ENCODE results near the gene MAPK1. TPM values are rescaled to one million over a fixed set of nuclear protein-coding genes. Genes with fewer than 3 reads are reported as not detected.

MAPK1 gene
- total RNA-seq, 1 experiment from 2014 or later, result 90.3 TPM

GRCh38 chr22:21909871-21910270 lies 42.4 kb upstream of the MAPK1 start:
- no peak overlapping the region for H3K4me2 ChIP-seq (ENCODE audit: insufficient read depth, insufficient read length, low read length)
- no peak overlapping the region for H3K4me3 Mint-ChIP-seq
- H2AFZ ChIP-seq (ENCODE audit: low read length), result no peak overlapping the region
- H3K56ac ChIP-seq (ENCODE audit: insufficient read length, low read depth, low read length), result no peak overlapping the region
- H3K27ac ChIP-seq (ENCODE audit: insufficient read length, low read depth, low read length), result no peak overlapping the region
- H3K79me1 ChIP-seq (ENCODE audit: insufficient read depth, low read depth, low read length, poor library complexity, severe bottlenecking), result no peaks in the 10 kb centered on the region
- H2BK20ac ChIP-seq (ENCODE audit: low read depth, low read length, poor library complexity, severe bottlenecking), result no peak overlapping the region
- no peaks in the 10 kb centered on the region for H4K20me1 ChIP-seq (ENCODE audit: control insufficient read depth, insufficient read depth, insufficient read length)
- H3K9me3 Mint-ChIP-seq, result no peaks in the 10 kb centered on the region
- no peak overlapping the region for H3K14ac ChIP-seq (ENCODE audit: insufficient read depth, low read length)
- H3K23me2 ChIP-seq (ENCODE audit: insufficient read length, low read depth, low read length, poor library complexity, severe bottlenecking), result no peaks in the 10 kb centered on the region
- WGBS (ENCODE audit: extremely low coverage, insufficient read length, low lambda C conversion rate), result no CpG with 5 or more reads among the region's 2 CpGs
- DNase-seq, result no peak
- H2BK120ac ChIP-seq (ENCODE audit: low read depth, low read length, poor library complexity, severe bottlenecking), result no peak overlapping the region
- no peak overlapping the region for H4K91ac ChIP-seq (ENCODE audit: insufficient read length, low read depth, low read length)
- no peaks in the 10 kb centered on the region for H3K79me2 ChIP-seq (ENCODE audit: insufficient read depth, low read length)
- H3K18ac ChIP-seq (ENCODE audit: insufficient read length, low read depth, low read length), result no peak overlapping the region
- H2AK5ac ChIP-seq (ENCODE audit: insufficient read length, low read length), result no peak overlapping the region
- H3K27ac Mint-ChIP-seq, result no peak overlapping the region
- no peak overlapping the region for H2BK12ac ChIP-seq (ENCODE audit: insufficient read length, low read depth, low read length)
- no peak overlapping the region for H3K23ac ChIP-seq (ENCODE audit: insufficient read length, low read depth, low read length)
- no peak overlapping the region for H3K9ac ChIP-seq (ENCODE audit: extremely low read depth, insufficient read length, low read length)
- H3K9me3 ChIP-seq (ENCODE audit: control insufficient read depth, low read depth, low read length), result no peaks in the 10 kb centered on the region
- H3K27me3 ChIP-seq (ENCODE audit: insufficient read depth, low read length), result no peaks in the 10 kb centered on the region
- no peak overlapping the region for H2BK5ac ChIP-seq (ENCODE audit: insufficient read length, low read length)
- peaks cover 18% of the 10 kb centered on the region for H3K27me3 Mint-ChIP-seq (ENCODE audit: low read depth)
- no peak overlapping the region for H2BK15ac ChIP-seq (ENCODE audit: low read depth, low read length)
- no peaks in the 10 kb centered on the region for H3K4me1 ChIP-seq (ENCODE audit: insufficient read depth, low read length)
- TF ChIP-seq CTCF (conservative IDR thresholded peaks at IDR 0.05), result no peak
- no peak overlapping the region for H3K4ac ChIP-seq (ENCODE audit: low read depth, low read length)
- H4K8ac ChIP-seq (replicated peaks; ENCODE audit: insufficient read length, low read depth, low read length), result no peak overlapping the region
- no peak overlapping the region for H4K5ac ChIP-seq (ENCODE audit: insufficient read length, low read depth, low read length)
- H3T11ph ChIP-seq (ENCODE audit: low read length), result no peak overlapping the region
- no peaks in the 10 kb centered on the region for H3K4me1 Mint-ChIP-seq
- H3K36me3 Mint-ChIP-seq (ENCODE audit: insufficient read depth in 1 of 3, low read depth in 3 of 3), result no peaks in the 10 kb centered on the region; a peak in 2 of 7 replicates

Data from H9 (cell line).